HL-60 (cell line): ENCODE results near the gene S100P.

Experiments used
- DNase-seq, 2 experiments: peaks; one replicate each; pipeline ENCODE4 v3.0.0-alpha.2; 2010 to 2020; ENCODE audit warnings: low read depth in 1 of 2, low spot score in 1 of 2
- H3K27ac ChIP-seq: fragments of 250-450 bp; sonication (Bioruptor Pico); replicated peaks from 2 replicates; pipeline ENCODE4 v1.5.1; 2020; ENCODE audit warnings: mild to moderate bottlenecking, moderate library complexity
- H3K27me3 ChIP-seq: fragments of 250-450 bp; sonication (Bioruptor Pico); 2 replicates; pipeline ENCODE4 v1.5.1; 2021; ENCODE audit warnings: mild to moderate bottlenecking, moderate library complexity; ENCODE audit not compliant: insufficient read depth, poor library complexity, severe bottlenecking
- H3K4me3 ChIP-seq: replicated peaks from 2 replicates; pipeline ENCODE4 v1.5.1; 2011; ENCODE audit warnings: mild to moderate bottlenecking, control low read depth, low read length; ENCODE audit not compliant: insufficient read depth
- GABPA ChIP-seq: IDR thresholded peaks from 2 replicates; pipeline ENCODE4 v1.6.1; 2012; ENCODE audit warnings: low read depth
- POLR2AphosphoS5 ChIP-seq: IDR thresholded peaks from 2 replicates; pipeline ENCODE4 v1.6.1; 2012; ENCODE audit warnings: low read depth
- REST ChIP-seq: IDR thresholded peaks from 2 replicates; pipeline ENCODE4 v1.6.1; 2012; ENCODE audit warnings: low read depth; ENCODE audit not compliant: insufficient replicate concordance
- SPI1 ChIP-seq: IDR thresholded peaks from 2 replicates; pipeline ENCODE4 v1.6.1; 2012; ENCODE audit warnings: low read depth, mild to moderate bottlenecking, borderline replicate concordance
- long read RNA-seq: library from polyadenylated mRNA; unstranded; transcript quantifications from one replicate; pipeline ENCODE4 v2.0.0, GENCODE V29; 2020
- TF ChIP-seq, protein P1 (sequence below): IDR thresholded peaks from one replicate; pipeline ENCODE4 v1.5.1; 2011; ENCODE audit warnings: low read length, control low read depth, inconsistent platforms; ENCODE audit not compliant: insufficient read depth

Gene S100P
- long read RNA-seq, transcript S100P-201 (2 exons, 1,279 nt): major isoform, 22 of 23 reads
- long read RNA-seq, partial matches to known transcripts: 0 of 23 reads
- long read RNA-seq, other reads (novel, unspliced or antisense): 1 of 23 reads

- H3K4me3 ChIP-seq: peak within 1 kb of the TSS; percentile 47
Measured at GRCh38 chr4:6693231-6694176, at the start of gene S100P. Gene S100P, plus strand, starts transcription at chr4:6693878. Its CDS starts 55 bp downstream, at chr4:6693933.

GRCh38 chr4:6644792-6645530, 48.7 kb upstream of the S100P start:
- Histone ChIP-seq H3K27ac (no peak overlapping the region), H3K27me3 (no peaks in the 10 kb centered on the region), H3K4me3 (no peak overlapping the region)
- no peak for DNase-seq
- TF ChIP-seq, protein P1, sequence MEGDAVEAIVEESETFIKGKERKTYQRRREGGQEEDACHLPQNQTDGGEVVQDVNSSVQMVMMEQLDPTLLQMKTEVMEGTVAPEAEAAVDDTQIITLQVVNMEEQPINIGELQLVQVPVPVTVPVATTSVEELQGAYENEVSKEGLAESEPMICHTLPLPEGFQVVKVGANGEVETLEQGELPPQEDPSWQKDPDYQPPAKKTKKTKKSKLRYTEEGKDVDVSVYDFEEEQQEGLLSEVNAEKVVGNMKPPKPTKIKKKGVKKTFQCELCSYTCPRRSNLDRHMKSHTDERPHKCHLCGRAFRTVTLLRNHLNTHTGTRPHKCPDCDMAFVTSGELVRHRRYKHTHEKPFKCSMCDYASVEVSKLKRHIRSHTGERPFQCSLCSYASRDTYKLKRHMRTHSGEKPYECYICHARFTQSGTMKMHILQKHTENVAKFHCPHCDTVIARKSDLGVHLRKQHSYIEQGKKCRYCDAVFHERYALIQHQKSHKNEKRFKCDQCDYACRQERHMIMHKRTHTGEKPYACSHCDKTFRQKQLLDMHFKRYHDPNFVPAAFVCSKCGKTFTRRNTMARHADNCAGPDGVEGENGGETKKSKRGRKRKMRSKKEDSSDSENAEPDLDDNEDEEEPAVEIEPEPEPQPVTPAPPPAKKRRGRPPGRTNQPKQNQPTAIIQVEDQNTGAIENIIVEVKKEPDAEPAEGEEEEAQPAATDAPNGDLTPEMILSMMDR: no peak
- TF ChIP-seq GABPA: no peak
- no peak for TF ChIP-seq SPI1
- no peak for TF ChIP-seq POLR2AphosphoS5
- no peak for TF ChIP-seq REST

More at GRCh38 chr4:6693231-6694176, at the start of gene S100P:
- TF ChIP-seq SPI1 (no peak), REST (no peak), POLR2AphosphoS5 (peak; percentile 41; the same call in 1 of the 2 replicates), GABPA (no peak)
- TF ChIP-seq, protein P1: no peak
- Histone ChIP-seq H3K27me3 (no peaks in the 10 kb centered on the region), H3K27ac (peak within 1 kb of the TSS; percentile 88)
- DNase-seq: peak; percentile 63 to 85

DNA sequence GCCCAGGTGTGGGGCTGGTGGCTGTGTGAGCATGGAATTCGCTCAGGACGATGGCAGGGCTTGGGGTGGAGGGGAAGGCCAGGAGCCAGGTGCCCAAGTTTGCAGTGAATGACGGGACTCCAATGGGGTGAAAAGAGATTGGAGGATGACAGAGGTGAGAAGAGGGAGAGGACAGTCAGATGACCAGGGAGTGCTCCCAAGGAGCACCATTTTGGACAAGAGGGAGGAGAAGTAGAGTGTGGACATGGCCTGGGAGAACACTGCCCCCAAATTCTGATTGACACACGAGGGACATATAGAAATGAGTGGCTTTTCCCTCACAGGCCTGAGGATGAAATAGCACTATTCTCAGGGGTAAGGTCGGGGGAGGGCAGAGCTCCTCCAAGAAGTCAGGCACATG, 46.5 kb upstream of the S100P start:
- Histone ChIP-seq H3K4me3 (no peak overlapping the region), H3K27me3 (no peaks in the 10 kb centered on the region), H3K27ac (no peak overlapping the region)
- DNase-seq: no peak
- TF ChIP-seq REST (no peak), SPI1 (no peak), GABPA (no peak)
- TF ChIP-seq, protein P1: no peak
